Stimulated activated CD8-positive, alpha-beta memory T cell treated with anti-CD3 and anti-CD28 coated beads, Interleukin-4, amount 100 ng/mL, for 24 hours (primary cell): ENCODE data around the gene GABPB2.
A peak's percentile ranks its signal among the peaks of the same experiment; 100 is the strongest.
"Not testable (repeated sequence)": the region's sequence is repeated elsewhere in the genome, so short reads cannot be mapped to it uniquely, and the experiment has no call there.

Source experiments
- DNase-seq: peaks from one replicate; pipeline ENCODE4 v3.0.0-alpha.2; 2020; ENCODE audit warnings: low read depth

Gene GABPB2

GRCh38 chr1:151060007-151060656 lies 10.4 kb upstream of the GABPB2 start, which contains the start of gene MLLT11:
TSS of gene MLLT11 (plus strand) at chr1:151060397. CDS start at chr1:151067225, 6,828 bp downstream.
- no peak for DNase-seq

- no peak for DNase-seq
These were observed 9.7 kb upstream of the GABPB2 start for GRCh38 chr1:151060657-151061421.

- no peak for DNase-seq
These were observed 8.9 kb upstream of the GABPB2 start for GRCh38 chr1:151061704-151062103.

GRCh38 chr1:151062741-151063371 lies 7.7 kb upstream of the GABPB2 start:
- DNase-seq, result no peak

GRCh38 chr1:151065089-151065645 lies 5.4 kb upstream of the GABPB2 start:
- DNase-seq, result no peak

GRCh38 chr1:151067185-151067584 lies 3.4 kb upstream of the GABPB2 start:
- DNase-seq, result no peak

- DNase-seq, result no peak
These were observed 1.5 kb upstream of the GABPB2 start for GRCh38 chr1:151069103-151069486.

GRCh38 chr1:151072224-151072623 lies 1.7 kb downstream of the GABPB2 start:
- DNase-seq, result no peak

- DNase-seq, result no peak
These were observed 15.5 kb downstream of the GABPB2 start for GRCh38 chr1:151085953-151086559.

- DNase-seq, result not testable (repeated sequence)
These were observed 26.9 kb downstream of the GABPB2 start for GRCh38 chr1:151097426-151097825.

GRCh38 chr1:151098126-151098525 lies 27.6 kb downstream of the GABPB2 start:
- DNase-seq, result no peak

- DNase-seq, result no peak
These were observed 34.1 kb downstream of the GABPB2 start for GRCh38 chr1:151104630-151105029.

- no peak for DNase-seq
These were observed 36.3 kb downstream of the GABPB2 start for GRCh38 chr1:151106894-151107293.

- no peak for DNase-seq
These were observed 37.8 kb downstream of the GABPB2 start for GRCh38 chr1:151108331-151108730.

GRCh38 chr1:151113877-151114276 lies 43.3 kb downstream of the GABPB2 start:
- DNase-seq, result no peak

- no peak for DNase-seq
These were observed 54.3 kb downstream of the GABPB2 start for GRCh38 chr1:151124763-151125403.

- no peak for DNase-seq
These were observed 58.2 kb downstream of the GABPB2 start for GRCh38 chr1:151128800-151129199.

GRCh38 chr1:151130987-151131586 lies 60.5 kb downstream of the GABPB2 start:
- DNase-seq, result peak; percentile 78

- no peak for DNase-seq
These were observed 61.3 kb downstream of the GABPB2 start for GRCh38 chr1:151131701-151132334.

GRCh38 chr1:151132335-151133017 lies 61.9 kb downstream of the GABPB2 start:
- no peak for DNase-seq
